K562 (cell line): ENCODE measurements around the gene PSMB4. TPM values are rescaled to one million over a fixed set of nuclear protein-coding genes. Genes with fewer than 3 reads are reported as not detected.

ENCODE experiments used
- ARID3B ChIP-seq: fragments of 250-450 bp; sonication (Bioruptor Pico); IDR thresholded peaks from 2 replicates; pipeline ENCODE4 v1.4.0; 2020; ENCODE audit warnings: borderline replicate concordance
- CBFA2T3 ChIP-seq: fragments of 450-650 bp; IDR thresholded peaks from 2 replicates; pipeline ENCODE4 v1.6.1; 2017
- CBX1 ChIP-seq: sonication (generic); IDR thresholded peaks from 2 replicates; pipeline ENCODE4 v1.6.1; 2016; ENCODE audit warnings: antibody characterized with exemption, low read depth, mild to moderate bottlenecking
- DNMT1 ChIP-seq: fragments of 450-650 bp; IDR thresholded peaks from 2 replicates; pipeline ENCODE4 v1.6.1; 2016; ENCODE audit warnings: antibody characterized with exemption, mild to moderate bottlenecking
- FOXJ2 ChIP-seq: fragments of 200-800 bp; sonication (Bioruptor generic); IDR thresholded peaks from 2 replicates; pipeline ENCODE4 v1.6.1; 2016; ENCODE audit warnings: missing genetic modification characterization, missing compliant biosample characterization
- KAT8 ChIP-seq: fragments of 450-650 bp; IDR thresholded peaks from 2 replicates; pipeline ENCODE4 v1.6.1; 2016; ENCODE audit warnings: low read depth, mild to moderate bottlenecking
- KDM2B ChIP-seq: fragments of 250-450 bp; sonication (Bioruptor Pico); IDR thresholded peaks from 2 replicates; pipeline ENCODE4 v1.8.0; 2021; ENCODE audit warnings: mild to moderate bottlenecking, moderate library complexity
- PHF8 ChIP-seq: fragments of 200-600 bp; sonication (generic); IDR thresholded peaks from 2 replicates; pipeline ENCODE4 v1.6.1; 2012; ENCODE audit warnings: mixed run types, mild to moderate bottlenecking, inconsistent platforms, low read length, moderate library complexity, borderline replicate concordance
- PURB ChIP-seq: sonication (generic); formaldehyde crosslinking; IDR thresholded peaks from 2 replicates; pipeline ENCODE4 v1.9.0; 2021; ENCODE audit warnings: low read depth, mild to moderate bottlenecking, missing genetic modification reagents
- RAD21 ChIP-seq, 2 experiments: fragments of 250-450 bp in 1 of 2; fragments of 450-650 bp in 1 of 2; sonication (Bioruptor Pico) in 1 of 2; formaldehyde crosslinking in 1 of 2; IDR thresholded peaks in 1 of 2; conservative IDR thresholded peaks in 1 of 2; 2 replicates each; pipeline versions ENCODE4 v1.4.0 to v1.8.0; 2020 to 2022; ENCODE audit warnings: mild to moderate bottlenecking in 2 of 2, moderate library complexity in 1 of 2
- SIN3B ChIP-seq: fragments of 450-650 bp; IDR thresholded peaks from 2 replicates; pipeline ENCODE4 v1.6.1; 2017; ENCODE audit warnings: low read depth, mild to moderate bottlenecking, moderate library complexity
- SMAD3 ChIP-seq: fragments of 450-650 bp; formaldehyde crosslinking; conservative IDR thresholded peaks from 2 replicates; pipeline ENCODE4 v1.4.0; 2020; ENCODE audit warnings: mild to moderate bottlenecking
- SNRNP70 ChIP-seq: fragments of 200-400 bp; formaldehyde crosslinking; optimal IDR thresholded peaks from 2 replicates; pipeline ENCODE3; 2017; ENCODE audit warnings: low read depth, low read length
- SRF ChIP-seq, 2 experiments: fragments of 250-450, 450-650 bp in 1 of 2; sonication (Bioruptor Pico) in 1 of 2; sonication (generic) in 1 of 2; formaldehyde crosslinking; IDR thresholded peaks; 2 replicates each; pipeline versions ENCODE4 v1.5.0 to v1.5.1; 2020 to 2022; ENCODE audit warnings: mild to moderate bottlenecking in 1 of 2, missing genetic modification reagents in 1 of 2
- TFE3 ChIP-seq: fragments of 450-650 bp; formaldehyde crosslinking; IDR thresholded peaks from 2 replicates; pipeline ENCODE4 v1.4.0; 2020; ENCODE audit warnings: mild to moderate bottlenecking, mixed read lengths
- YY1 ChIP-seq, 3 experiments: IDR thresholded peaks; 2 replicates each; pipeline ENCODE4 v1.6.1; 2011; ENCODE audit warnings: low read length in 2 of 3, mild to moderate bottlenecking in 2 of 3, moderate library complexity in 2 of 3, borderline replicate concordance in 1 of 3, control low read depth in 1 of 3, low read depth in 1 of 3; ENCODE audit not compliant: insufficient read depth in 3 of 3, insufficient replicate concordance in 2 of 3, control insufficient read depth in 1 of 3, insufficient read length in 1 of 3; ENCODE audit errors: extremely low read depth in 1 of 3
- ZBED1 ChIP-seq: IDR thresholded peaks from 2 replicates; pipeline ENCODE4 v1.6.1; 2014
- ZMIZ1 ChIP-seq, 2 experiments: fragments of 150-350 bp in 1 of 2; IDR thresholded peaks; 2 replicates each; pipeline ENCODE4 v1.6.1; 2012 to 2016; ENCODE audit warnings: low read depth in 2 of 2, low read length in 2 of 2, mild to moderate bottlenecking in 1 of 2, moderate library complexity in 1 of 2
- ZNF133 ChIP-seq: fragments of 250-450 bp; sonication (Bioruptor Pico); IDR thresholded peaks from 2 replicates; pipeline ENCODE4 v1.4.0; 2020; ENCODE audit warnings: mild to moderate bottlenecking
- ZNF561 ChIP-seq: fragments of 450-650 bp; formaldehyde crosslinking; conservative IDR thresholded peaks from 2 replicates; pipeline ENCODE4 v1.4.0; 2020; ENCODE audit warnings: mild to moderate bottlenecking, moderate library complexity
- ZNF780A ChIP-seq: fragments of 250-450 bp; sonication (Bioruptor Pico); IDR thresholded peaks from 2 replicates; pipeline ENCODE4 v1.5.0; 2021; ENCODE audit warnings: mild to moderate bottlenecking
- polyA plus RNA-seq, 8 experiments: library from polyadenylated mRNA; depleted of rRNA in 4 of 8; stranded (reverse) in 5 of 8; unstranded in 3 of 8; fragments of >200 nt; fragmentation: Nextera tagmentation in 2 of 8; fragmentation: Illumina TruSeq in 1 of 8; extraction: Ambion mirVana in 2 of 8; extraction: Trizol in 1 of 8; gene quantifications; 2 replicates each; pipeline versions ENCODE4 v1.2.1 to v1.2.3, GENCODE V29; 2011 to 2014; ENCODE audit warnings: inconsistent platforms in 1 of 8, missing spikeins in 1 of 8
- total RNA-seq, 7 experiments: library from RNA; depleted of rRNA in 6 of 7; stranded (reverse); fragments of >200 nt in 6 of 7; fragmentation: Illumina TruSeq in 2 of 7; extraction: Trizol in 2 of 7; gene quantifications; 2 replicates each; pipeline versions ENCODE4 v1.2.1 to v1.2.3, GENCODE V29; 2011 to 2021; ENCODE audit warnings: low replicate concordance in 1 of 7

The PSMB4 gene
- total and polyA plus RNA-seq, 9 of the 15 experiments (the other 6 are each of a cell fraction or from before 2014, with no cell fraction given), result 397 to 674 (median 475) TPM

- TF ChIP-seq ZNF780A (CRISPR knock-in tag) (no peak), SIN3B (peak; percentile 77), ZBED1 (0 out of 2 replicates have a peak, but pooled peaks have one; percentile 19), KAT8 (no peak), SMAD3 (CRISPR knock-in tag) (no peak), YY1 (IDR thresholded peaks at IDR 0.05; ENCODE audit: borderline replicate concordance in 1 of 3, control insufficient read depth in 1 of 3, extremely low read depth in 1 of 3, insufficient read depth in 3 of 3, insufficient read length in 1 of 3, insufficient replicate concordance in 2 of 3, low read depth in 1 of 3, low read length in 2 of 3) (peak; percentile 95 to 100 (median 99)), PURB (CRISPR knock-in tag) (no peak), SNRNP70 (no peak), FOXJ2 (no peak), ARID3B (no peak), TFE3 (CRISPR knock-in tag) (no peak), ZNF133 (no peak), ZMIZ1 (IDR thresholded peaks at IDR 0.05; ENCODE audit: low read depth in 2 of 2, low read length in 2 of 2) (0 out of 4 replicates have a peak, but pooled peaks of 1 of the 2 experiments have one; percentile 49), CBFA2T3 (no peak), ZNF561 (CRISPR knock-in tag) (no peak), DNMT1 (no peak), CBX1 (no peak), SRF (CRISPR knock-in tag; IDR thresholded peaks at IDR 0.05) (peak in 1 of 2 experiments; percentile 5; a peak in 1 of 4 replicates), PHF8 (peak; percentile 83), KDM2B (CRISPR knock-in tag) (no peak), RAD21 (CRISPR knock-in tag; conservative IDR thresholded peaks at IDR 0.05 in 1 of 2, IDR thresholded peaks at IDR 0.05 in 1 of 2) (peak; percentile 62 to 69)
Observed at GRCh38 chr1:151399324-151400171, at the start of gene PSMB4 (continued).
